ENCODE results near the gene DGUOK.

DGUOK gene

DNA sequence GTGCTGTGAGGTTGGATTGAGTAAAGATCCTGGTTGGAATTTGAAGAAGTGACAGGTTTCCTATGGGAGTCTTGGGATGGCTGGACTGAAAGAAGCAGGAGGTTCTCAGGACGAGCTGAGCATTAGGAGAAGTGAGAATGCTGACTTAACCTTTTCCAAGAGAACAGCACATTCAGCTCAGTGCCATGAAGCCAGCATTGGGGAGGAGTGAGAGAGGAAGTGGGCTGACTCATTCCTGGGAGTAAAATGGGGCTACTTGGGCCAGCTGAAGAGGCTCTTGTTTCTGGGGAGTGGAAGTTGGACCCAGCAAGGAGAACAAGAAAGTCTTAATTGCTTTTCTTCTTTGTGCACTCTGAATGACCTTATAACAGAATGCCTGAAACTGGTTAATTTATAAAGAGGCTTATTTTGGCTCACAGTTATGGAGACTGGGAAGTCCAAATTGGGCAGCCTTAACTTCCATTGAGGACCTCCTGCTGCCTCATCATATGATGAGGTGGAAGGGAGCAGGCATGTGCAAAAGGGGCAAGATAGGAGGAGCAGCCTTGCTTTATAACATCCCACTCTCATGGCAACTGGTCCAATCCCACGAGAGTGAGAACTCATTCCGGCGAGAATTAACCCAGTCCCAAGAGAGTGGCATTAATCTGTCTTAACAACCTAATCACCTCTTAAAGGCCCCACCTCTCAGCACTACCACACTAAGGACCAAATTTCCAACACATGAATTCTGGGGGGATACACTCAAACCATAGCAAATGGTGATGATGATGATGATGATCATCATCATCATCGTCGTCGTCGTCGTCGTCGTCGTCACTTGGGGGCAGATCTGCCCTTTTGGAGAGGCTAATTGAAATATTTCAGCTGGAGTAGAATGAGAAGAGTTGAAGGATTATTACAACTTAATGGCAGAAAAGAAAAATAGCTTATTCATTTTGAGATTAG, 26.1 kb downstream of the DGUOK start:
- DNase-seq, result peak; percentile 18

GRCh38 chr2:73956218-73956865, 29.7 kb downstream of the DGUOK start:
- DNase-seq, result no peak

DNA sequence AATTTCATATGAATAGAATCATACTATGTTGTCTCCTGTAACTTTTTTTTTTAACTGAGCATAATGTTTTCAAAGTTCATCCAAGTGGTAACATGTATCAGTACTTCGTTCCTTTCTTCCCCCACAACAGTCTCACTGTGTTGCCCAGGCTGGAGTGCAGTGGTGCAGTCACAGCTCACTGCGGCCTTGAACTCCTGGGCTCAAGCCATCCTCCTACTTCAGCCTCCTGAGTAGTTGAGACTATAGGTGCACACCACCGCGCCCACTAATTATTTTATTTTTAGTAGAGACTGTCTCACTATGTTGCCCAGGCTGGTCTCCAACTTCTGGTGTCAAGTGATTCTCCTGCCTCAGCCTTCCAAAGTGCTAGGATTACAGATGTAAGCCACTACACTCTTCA, 34.6 kb downstream of the DGUOK start:
- no peak for DNase-seq

DNA sequence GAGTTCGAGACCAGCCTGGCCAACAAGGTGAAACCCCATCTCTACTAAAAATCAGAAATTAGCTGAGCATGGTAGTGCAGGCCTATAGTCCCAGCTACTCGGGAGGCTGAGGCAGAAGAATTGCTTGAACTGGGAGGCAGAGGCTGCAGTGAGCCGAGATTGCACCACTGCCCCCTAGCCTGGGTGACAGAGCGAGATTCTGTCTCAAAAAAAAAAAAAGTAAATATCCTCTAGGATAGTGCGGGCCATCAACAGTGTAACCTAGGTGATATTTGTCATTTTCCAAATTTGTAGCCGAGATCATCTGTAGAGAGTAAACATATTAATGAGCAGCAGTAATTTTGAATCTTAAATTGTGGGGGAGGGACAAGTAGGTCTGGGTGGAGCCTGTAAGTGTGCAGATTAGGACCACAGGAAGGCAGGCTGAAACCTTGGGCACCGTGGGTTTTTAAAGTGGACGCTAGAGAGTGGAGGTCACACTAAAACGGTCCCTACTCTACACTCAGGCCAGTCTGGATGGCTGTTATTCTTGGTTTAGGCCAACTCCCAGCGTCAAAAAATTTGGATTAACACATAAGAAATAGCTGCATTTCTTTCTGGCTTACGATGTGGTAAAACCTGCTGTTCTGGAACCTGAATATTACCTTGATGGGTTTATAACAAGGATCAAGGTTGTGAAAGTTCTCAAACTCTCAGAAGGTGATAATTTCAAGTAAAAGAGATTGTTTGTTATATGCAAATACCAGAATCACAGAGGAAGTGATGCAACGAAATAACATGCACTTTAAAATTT, 35.3 kb downstream of the DGUOK start:
- no peak for DNase-seq

DNA sequence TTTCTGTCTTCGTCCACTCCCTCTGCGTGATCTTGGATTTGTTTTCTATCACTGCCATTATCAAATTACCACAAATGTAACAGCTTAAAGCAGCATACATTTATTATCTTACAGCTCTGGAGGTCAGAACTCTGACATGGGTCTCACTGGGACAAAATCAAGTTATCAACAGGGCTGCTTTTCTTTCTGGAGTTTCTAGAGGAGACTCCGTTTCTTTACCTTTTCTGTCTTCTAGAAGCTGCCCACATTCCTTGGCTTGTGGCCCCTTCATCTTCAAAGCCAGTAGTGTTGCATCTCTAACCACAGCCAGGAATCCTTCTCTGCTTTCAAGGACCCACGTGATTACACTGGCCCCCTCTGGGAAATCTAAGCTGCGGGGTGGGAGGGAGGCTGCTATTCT, 36.1 kb downstream of the DGUOK start:
- DNase-seq, result no peak

GRCh38 chr2:73963385-73964120, 36.9 kb downstream of the DGUOK start:
- no peak for DNase-seq

DNA sequence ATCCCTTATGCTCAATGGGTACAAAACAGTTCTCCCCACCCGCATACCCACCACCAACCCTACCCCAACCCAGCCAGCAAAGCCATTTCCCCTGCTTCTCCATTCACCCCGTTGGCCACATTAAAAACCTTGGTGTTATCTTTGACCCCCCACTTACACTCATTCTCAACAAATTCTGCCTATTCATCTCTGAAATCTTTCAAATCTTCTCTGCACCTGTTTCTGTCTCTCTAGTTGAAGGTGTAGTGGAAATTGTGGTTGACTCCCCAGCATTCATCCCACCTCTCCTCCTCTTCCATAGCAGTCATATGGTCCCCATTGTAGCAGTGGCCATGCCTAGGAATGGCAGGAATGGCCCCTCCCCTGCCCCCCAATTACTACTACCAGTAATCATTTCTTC, 37.5 kb downstream of the DGUOK start:
- DNase-seq, result no peak

DNA sequence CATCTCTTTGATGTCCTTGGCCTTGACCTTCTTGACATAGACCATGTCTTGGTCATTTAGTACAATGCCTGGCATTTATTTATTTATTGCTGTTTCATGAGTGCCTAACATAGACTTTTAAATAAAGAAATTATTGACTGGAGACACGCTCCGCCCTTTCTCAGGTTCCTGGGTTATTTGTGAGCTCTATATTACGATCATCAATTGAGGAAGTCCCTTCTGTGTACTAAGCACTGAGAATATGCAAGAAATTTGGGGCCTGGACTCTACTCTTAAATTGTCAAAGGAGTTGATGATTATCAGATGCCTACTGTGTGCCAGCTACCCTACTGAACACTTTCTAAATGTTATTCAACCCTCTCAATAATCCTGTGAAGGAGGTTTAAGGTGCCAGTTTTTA, 38.4 kb downstream of the DGUOK start:
- DNase-seq, result no peak

DNA sequence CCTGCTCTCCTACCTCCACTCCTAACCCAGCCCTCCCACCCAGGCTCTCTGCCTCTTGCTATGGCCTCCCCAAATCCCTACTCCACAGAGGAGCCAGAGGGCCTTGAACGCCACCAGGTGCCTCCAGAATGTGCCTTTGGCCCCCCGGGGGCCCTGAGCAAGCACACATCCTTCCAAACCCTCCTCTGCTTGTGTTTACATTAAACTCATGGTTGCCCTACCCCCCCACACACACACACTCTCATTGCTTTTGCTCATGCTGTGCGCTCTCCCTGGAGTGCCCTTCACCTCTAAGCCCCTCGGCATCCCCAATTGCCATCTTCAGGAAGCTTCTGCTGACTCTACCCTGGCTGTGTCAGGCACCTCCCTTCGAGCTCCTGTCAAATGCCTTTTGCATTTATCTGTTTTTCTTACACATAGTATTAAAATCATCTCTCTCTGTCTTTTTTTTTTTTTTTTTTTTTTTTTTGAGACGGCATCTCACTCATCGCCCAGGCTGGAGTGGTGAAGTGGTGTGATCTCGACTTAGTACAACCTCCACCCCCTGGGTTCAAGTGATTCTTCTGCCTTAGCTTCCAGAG, 41.8 kb downstream of the DGUOK start:
- no peak for DNase-seq

DNA sequence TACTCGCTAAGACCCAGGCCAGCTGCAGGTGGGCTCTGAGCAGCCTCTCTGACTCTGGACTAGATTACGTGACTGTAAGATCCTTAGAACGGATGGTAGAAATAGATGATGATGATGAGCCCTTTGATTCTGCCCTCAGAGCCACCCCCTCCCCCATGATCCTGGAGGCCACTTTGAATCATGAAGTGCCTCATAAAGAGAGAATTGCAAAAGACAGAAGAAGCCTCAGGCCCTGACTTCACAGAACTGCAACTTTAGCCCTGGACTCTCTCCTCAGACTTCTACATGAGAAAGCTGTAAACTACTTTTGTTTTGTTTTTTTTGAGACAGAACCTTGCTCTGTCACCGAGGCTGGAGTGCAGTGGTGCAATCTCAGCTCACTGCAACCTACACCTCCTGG, 42.7 kb downstream of the DGUOK start:
- DNase-seq, result no peak

GRCh38 chr2:73970141-73970803, 43.6 kb downstream of the DGUOK start:
- DNase-seq, result no peak

DNA sequence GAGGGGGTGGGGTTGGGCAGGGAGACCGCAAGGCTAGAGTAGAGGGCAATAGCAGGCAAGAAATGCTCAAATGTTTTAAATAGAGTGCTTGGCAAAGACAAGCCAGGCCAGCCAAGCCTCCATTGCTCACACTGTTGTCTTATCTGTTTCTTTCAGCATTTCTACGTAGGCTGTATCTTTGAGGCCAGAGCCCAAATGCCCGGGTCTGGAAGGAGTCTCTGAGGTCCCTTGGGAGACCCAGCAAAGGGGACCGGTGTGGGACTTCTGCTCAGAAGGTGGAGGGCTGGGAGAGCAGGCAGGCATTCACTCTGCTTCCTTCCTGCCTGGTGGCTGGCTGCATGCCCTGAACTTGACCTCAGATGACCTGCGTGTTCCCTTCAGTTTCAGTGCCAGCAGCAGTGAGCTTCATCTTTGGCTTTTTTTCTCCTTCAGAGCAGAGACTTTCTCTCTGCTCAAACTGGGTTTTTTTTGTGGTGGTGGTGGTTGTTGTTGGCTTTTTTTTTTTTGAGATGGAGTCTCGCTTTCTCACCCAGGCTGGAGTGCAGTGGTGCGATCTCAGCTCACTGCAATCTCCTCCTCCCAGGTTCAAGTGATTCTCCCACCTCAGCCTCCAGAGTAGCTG, 44.3 kb downstream of the DGUOK start:
- DNase-seq, result peak; percentile 67

DNA sequence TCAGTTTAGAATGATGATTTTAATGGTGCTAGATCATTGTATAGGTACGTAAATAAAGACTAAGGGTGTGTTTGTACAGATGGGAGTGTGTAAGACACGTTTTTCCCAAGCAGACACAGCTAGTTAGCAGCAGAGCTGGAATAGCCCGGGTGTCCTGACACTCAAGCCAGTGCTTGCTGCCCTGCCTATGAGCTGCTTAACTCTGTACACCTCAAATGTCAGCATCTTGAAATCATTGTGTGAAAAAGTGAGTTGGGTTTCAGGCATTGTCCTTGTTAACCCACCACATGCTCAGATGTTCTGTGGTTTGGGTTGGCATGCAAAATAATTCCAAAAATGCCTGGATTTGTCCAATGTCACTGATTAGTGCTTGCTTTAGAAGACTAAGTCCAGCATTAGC, 45.0 kb downstream of the DGUOK start:
- no peak for DNase-seq

GRCh38 chr2:73972846-73973245, 46.2 kb downstream of the DGUOK start:
- no peak for DNase-seq

DNA sequence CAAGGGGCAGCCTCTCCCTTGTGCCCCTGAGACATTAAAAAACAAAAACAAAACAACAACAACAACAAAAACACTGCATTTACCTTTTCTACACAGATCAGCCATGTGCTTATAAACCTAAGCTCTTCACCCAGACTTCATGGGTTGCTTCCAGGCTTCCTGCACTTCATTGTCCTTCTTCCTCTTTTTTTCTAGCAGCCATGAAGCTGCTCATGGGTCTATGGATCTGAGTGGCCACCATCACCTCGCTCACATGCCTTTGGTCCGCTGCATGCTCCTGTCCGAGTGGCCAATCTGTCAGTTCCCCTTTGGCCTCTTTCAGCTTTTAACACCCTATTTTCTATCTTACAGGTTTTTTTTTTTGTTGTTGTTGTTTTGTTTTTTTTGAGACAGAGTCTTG, 49.1 kb downstream of the DGUOK start:
- DNase-seq, result no peak

DNA sequence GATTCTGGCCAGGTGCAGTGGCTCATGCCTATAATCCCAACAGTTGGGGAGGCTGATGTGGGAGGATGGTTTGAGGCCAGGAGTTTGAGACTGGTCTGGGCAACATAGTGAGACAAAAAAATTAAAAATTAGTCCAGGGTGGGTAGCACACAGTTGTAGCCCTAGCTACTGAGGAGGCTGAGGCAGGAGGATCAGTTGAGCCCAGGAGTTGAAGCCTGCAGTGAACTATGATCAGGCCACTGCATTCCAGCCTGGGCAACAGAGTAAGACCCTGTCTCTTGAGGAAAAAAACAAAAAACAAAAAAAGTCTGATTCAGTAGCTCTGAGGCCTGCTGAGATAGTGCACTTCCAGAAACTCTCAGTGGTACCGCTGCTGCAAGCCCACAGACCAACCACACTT, 50.1 kb downstream of the DGUOK start:
- DNase-seq, result no peak

DNA sequence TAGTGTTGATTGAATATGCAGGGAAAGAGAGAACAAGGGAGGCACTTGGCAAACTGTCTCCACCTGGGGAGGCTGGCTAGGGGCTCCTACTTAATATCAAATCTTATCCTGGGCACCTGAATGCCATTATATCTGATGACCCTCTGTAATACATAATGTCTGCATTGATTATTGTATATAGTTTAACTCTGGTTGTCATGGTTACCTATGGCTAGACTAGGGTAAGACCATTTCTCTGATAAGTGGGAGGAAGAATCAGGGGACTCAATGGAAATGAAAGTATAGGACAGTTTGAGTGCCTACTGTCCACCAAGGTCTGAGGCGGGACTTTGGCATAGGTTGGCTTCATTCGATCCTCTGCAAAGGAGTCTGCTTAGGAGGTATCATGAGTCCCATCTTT, 50.8 kb downstream of the DGUOK start:
- no peak for DNase-seq

- peak; percentile 80 for DNase-seq
Observed at GRCh38 chr2:73979021-73979420, 52.3 kb downstream of the DGUOK start.

GRCh38 chr2:73979686-73980085, 53.0 kb downstream of the DGUOK start:
- DNase-seq, result peak; percentile 56

GRCh38 chr2:73980566-73980965, 53.9 kb downstream of the DGUOK start:
- DNase-seq, result no peak

All from CD4-positive, alpha-beta T cell treated with Interferon gamma for 1 hour (primary cell).